A549 (cell line): ENCODE measurements around the gene IFNLR1. TPM values are rescaled to one million over a fixed set of nuclear protein-coding genes. Genes with fewer than 3 reads are reported as not detected.

Source experiments
- ATAC-seq, 2 experiments: fragments of 200-7000 bp in 1 of 2; fragments of >200 bp in 1 of 2; cut with Nextera tagmentation in 1 of 2; cut with Tn5 transposase in 1 of 2; 3 replicates each; pipeline versions ENCODE4 v1.8.0 to v1.9.1; 2018 to 2020; ENCODE audit warnings: mild to moderate bottlenecking in 1 of 2, moderate library complexity in 1 of 2
- CTCF ChIA-PET: fragments of 300-600 bp; sonication (Branson Sonifier 250); formaldehyde crosslinking; extraction: SDS; loops from one replicate; lab custom pipeline; 2021; ENCODE audit warnings: antibody characterized with exemption, inconsistent platforms; lab: Yijun Ruan, JAX
- POLR2A ChIA-PET: fragments of 350-600 bp; formaldehyde crosslinking; extraction: SDS; loops from one replicate; lab custom pipeline; 2021; ENCODE audit warnings: antibody characterized with exemption, inconsistent platforms; lab: Yijun Ruan, JAX
- DNase-seq, 2 experiments: peaks; one replicate each; pipeline versions ENCODE4 v3.0.0 to v3.0.0-alpha.2; 2011 to 2016; ENCODE audit warnings: low read depth in 1 of 2, low spot score in 1 of 2
- FAIRE-seq: peaks from 2 replicates; lab custom pipeline; 2011; peaks lifted over from hg19 to GRCh38; lab: Jason Lieb, UNC
- H3K27ac ChIP-seq, 2 experiments: fragments of >200 bp; sonication (Bioruptor Twin); formaldehyde crosslinking; 3 replicates each; pipeline ENCODE4 v1.5.1; 2016 to 2017
- H3K4me1 ChIP-seq: fragments of >200 bp; sonication (Bioruptor Twin); formaldehyde crosslinking; 3 replicates; pipeline ENCODE4 v1.6.1; 2016
- H3K4me2 ChIP-seq: fragments of >200 bp; sonication (Bioruptor Twin); formaldehyde crosslinking; 3 replicates; pipeline ENCODE4 v1.6.1; 2016
- H3K4me3 ChIP-seq: fragments of >200 bp; sonication (Bioruptor Twin); formaldehyde crosslinking; 3 replicates; pipeline ENCODE4 v1.5.1; 2016
- H3K9me3 ChIP-seq: fragments of >200 bp; sonication (Bioruptor Twin); formaldehyde crosslinking; 3 replicates; pipeline ENCODE4 v1.6.1; 2016
- ATOH8 ChIP-seq: fragments of 250-450 bp; sonication (Bioruptor Pico); IDR thresholded peaks from 2 replicates; pipeline ENCODE4 v1.5.0; 2020; ENCODE audit warnings: low read depth, mild to moderate bottlenecking, moderate library complexity
- BHLHE40 ChIP-seq: IDR thresholded peaks from 2 replicates; pipeline ENCODE4 v1.6.1; 2012; ENCODE audit warnings: low read depth, low read length, inconsistent platforms
- CBX2 ChIP-seq: fragments of 200-600 bp; sonication (generic); IDR thresholded peaks from 2 replicates; pipeline ENCODE4 v1.6.1; 2016; ENCODE audit warnings: low read depth, mild to moderate bottlenecking, borderline replicate concordance
- CBX8 ChIP-seq: fragments of 200-600 bp; sonication (generic); IDR thresholded peaks from 2 replicates; pipeline ENCODE4 v1.6.1; 2016
- CHD4 ChIP-seq: fragments of 200-600 bp; sonication (generic); IDR thresholded peaks from 2 replicates; pipeline ENCODE4 v1.6.1; 2016; ENCODE audit warnings: antibody characterized with exemption, mild to moderate bottlenecking, borderline replicate concordance
- EP300 ChIP-seq, 2 experiments: fragments of >200 bp; sonication (Bioruptor Twin); formaldehyde crosslinking; IDR thresholded peaks; 2 replicates in 1 of 2; 3 replicates in 1 of 2; pipeline ENCODE4 v1.6.1; 2016 to 2017
- FOSB ChIP-seq: fragments of 250-450 bp; sonication (Bioruptor Pico); IDR thresholded peaks from 2 replicates; pipeline ENCODE4 v1.5.0; 2020; ENCODE audit warnings: mild to moderate bottlenecking, moderate library complexity
- FOXS1 ChIP-seq: fragments of 250-450 bp; sonication (Bioruptor Pico); IDR thresholded peaks from 2 replicates; pipeline ENCODE4 v1.5.0; 2020; ENCODE audit warnings: mild to moderate bottlenecking, moderate library complexity
- HEYL ChIP-seq: fragments of 250-450 bp; sonication (Bioruptor Pico); IDR thresholded peaks from 2 replicates; pipeline ENCODE4 v1.8.0; 2021; ENCODE audit warnings: mild to moderate bottlenecking, moderate library complexity
- HOXA7 ChIP-seq: fragments of 250-450 bp; sonication (Bioruptor Pico); IDR thresholded peaks from 2 replicates; pipeline ENCODE4 v1.5.0; 2020; ENCODE audit warnings: mild to moderate bottlenecking, moderate library complexity
- HOXB13 ChIP-seq: fragments of 250-450 bp; sonication (Bioruptor Pico); IDR thresholded peaks from 2 replicates; pipeline ENCODE4 v1.5.0; 2020; ENCODE audit warnings: low read depth, mild to moderate bottlenecking, moderate library complexity
- HOXB5 ChIP-seq: fragments of 250-450 bp; sonication (Bioruptor Pico); IDR thresholded peaks from 2 replicates; pipeline ENCODE4 v1.5.0; 2020; ENCODE audit warnings: mild to moderate bottlenecking, moderate library complexity
- JUN ChIP-seq, 2 experiments: fragments of >200 bp; sonication (Bioruptor Twin); formaldehyde crosslinking; IDR thresholded peaks; 2 replicates in 1 of 2; 3 replicates in 1 of 2; pipeline ENCODE4 v1.6.1; 2016 to 2017
- KDM5A ChIP-seq: fragments of 200-600 bp; sonication (generic); IDR thresholded peaks from 2 replicates; pipeline ENCODE4 v1.6.1; 2016; ENCODE audit warnings: antibody characterized with exemption, mild to moderate bottlenecking
- MAFK ChIP-seq: fragments of 450-650 bp; IDR thresholded peaks from 2 replicates; pipeline ENCODE4 v1.6.1; 2014; ENCODE audit not compliant: partially characterized antibody
- MAZ ChIP-seq: fragments of 150-350 bp; IDR thresholded peaks from 2 replicates; pipeline ENCODE4 v1.6.1; 2014; ENCODE audit warnings: antibody characterized with exemption, low read depth, low read length, borderline replicate concordance
- MYC ChIP-seq: IDR thresholded peaks from 2 replicates; pipeline ENCODE4 v1.6.1; 2012; ENCODE audit warnings: mild to moderate bottlenecking, inconsistent platforms, low read length, improper control_type of control experiment, borderline replicate concordance
- NFE2L2 ChIP-seq: fragments of 150-350 bp; conservative IDR thresholded peaks from 2 replicates; pipeline ENCODE4 v1.6.1; 2014; ENCODE audit warnings: low read length
- NPAS2 ChIP-seq: fragments of 250-450 bp; sonication (Bioruptor Pico); IDR thresholded peaks from 2 replicates; pipeline ENCODE4 v1.8.0; 2022; ENCODE audit warnings: mild to moderate bottlenecking, moderate library complexity, borderline replicate concordance
- NR3C1 ChIP-seq: fragments of >200 bp; sonication (Bioruptor Twin); formaldehyde crosslinking; IDR thresholded peaks from 3 replicates; pipeline ENCODE4 v1.6.1; 2017
- POLR2A ChIP-seq: IDR thresholded peaks from 2 replicates; pipeline ENCODE4 v1.6.1; 2012; ENCODE audit warnings: mild to moderate bottlenecking, low read length
- POLR2AphosphoS2 ChIP-seq: conservative IDR thresholded peaks from 2 replicates; pipeline ENCODE4 v1.6.1; 2012; ENCODE audit warnings: low read length, improper control_type of control experiment, inconsistent platforms
- RFX5 ChIP-seq: fragments of 450-650 bp; IDR thresholded peaks from 2 replicates; pipeline ENCODE4 v1.7.1; 2014; ENCODE audit warnings: antibody characterized with exemption, mild to moderate bottlenecking, moderate library complexity
- RNF2 ChIP-seq: fragments of 200-600 bp; sonication (generic); IDR thresholded peaks from 2 replicates; pipeline ENCODE4 v1.6.1; 2016; ENCODE audit warnings: low read depth, mild to moderate bottlenecking, antibody characterized with exemption, moderate library complexity, borderline replicate concordance
- SMC3 ChIP-seq: fragments of >200 bp; sonication (Bioruptor Twin); formaldehyde crosslinking; IDR thresholded peaks from 3 replicates; pipeline ENCODE4 v1.6.1; 2018; ENCODE audit warnings: inconsistent platforms
- ZC3H11A ChIP-seq: fragments of 450-650 bp; IDR thresholded peaks from 2 replicates; pipeline ENCODE4 v1.6.1; 2014; ENCODE audit warnings: antibody characterized with exemption, mild to moderate bottlenecking
- ZNF302 ChIP-seq: fragments of 250-450 bp; sonication (Bioruptor Pico); IDR thresholded peaks from 2 replicates; pipeline ENCODE4 v1.9.0; 2021; ENCODE audit warnings: inconsistent platforms, mild to moderate bottlenecking, moderate library complexity
- ZSCAN20 ChIP-seq: fragments of 250-450 bp; sonication (Bioruptor Pico); IDR thresholded peaks from 2 replicates; pipeline ENCODE4 v1.8.0; 2022; ENCODE audit warnings: mild to moderate bottlenecking, moderate library complexity
- WGBS: methylation state at CpG from one replicate; pipeline ENCODE4 v1.1.6; 2017; ENCODE audit errors: missing lambda C conversion rate; 5-methylcytosine and 5-hydroxymethylcytosine counted together
- polyA plus RNA-seq, 4 experiments: library from polyadenylated mRNA; depleted of rRNA in 3 of 4; stranded (reverse); fragments of >200 nt; fragmentation: RNase III in 1 of 4; extraction: RNeasy Plus Mini Kit Qiagen cat#74134 plus additional on column Dnase treatment in 1 of 4; gene quantifications; 2 replicates in 3 of 4; 3 replicates in 1 of 4; pipeline ENCODE4 v1.2.3, GENCODE V29; 2011 to 2017
- TF ChIP-seq, protein P1 (sequence below): fragments of 450-650 bp; IDR thresholded peaks from 2 replicates; pipeline ENCODE4 v1.6.1; 2014; ENCODE audit warnings: antibody characterized with exemption
- TF ChIP-seq, protein P2 (sequence below): fragments of 200-600 bp; sonication (generic); IDR thresholded peaks from 2 replicates; pipeline ENCODE4 v1.6.1; 2016; ENCODE audit warnings: antibody characterized with exemption, mild to moderate bottlenecking, moderate library complexity

The IFNLR1 gene
- polyA plus RNA-seq, 2 of the 4 experiments (the other 2 are of a cell fraction) = 0.84 to 1.3 TPM

- POLR2A ChIA-PET = no interaction called here
- CTCF ChIA-PET = interaction anchor here (0.6 to 2.3 kb wide), 5 partner anchors 16 to 809 kb away, joined by 3 to 8 read pairs (median 4); no protein-coding TSS in a partner anchor
- Histone ChIP-seq H3K27ac (no peak overlapping the region), H3K9me3 (peaks cover 8% of the 10 kb centered on the region; the same call in 2 of the 3 replicates), H3K4me3 (no peak overlapping the region), H3K4me2 (no peak overlapping the region), H3K4me1 (no peaks in the 10 kb centered on the region)
- TF ChIP-seq NFE2L2 (no peak), CHD4 (no peak), RNF2 (no peak), POLR2A (no peak), EP300 (IDR thresholded peaks at IDR 0.05) (no peak), ZNF302 (CRISPR knock-in tag) (no peak), NPAS2 (no peak), ZSCAN20 (CRISPR knock-in tag) (no peak), MAFK (no peak), RFX5 (no peak), MAZ (no peak), CBX8 (no peak), ZC3H11A (no peak), HOXB5 (CRISPR knock-in tag) (no peak)
- TF ChIP-seq, protein P1, sequence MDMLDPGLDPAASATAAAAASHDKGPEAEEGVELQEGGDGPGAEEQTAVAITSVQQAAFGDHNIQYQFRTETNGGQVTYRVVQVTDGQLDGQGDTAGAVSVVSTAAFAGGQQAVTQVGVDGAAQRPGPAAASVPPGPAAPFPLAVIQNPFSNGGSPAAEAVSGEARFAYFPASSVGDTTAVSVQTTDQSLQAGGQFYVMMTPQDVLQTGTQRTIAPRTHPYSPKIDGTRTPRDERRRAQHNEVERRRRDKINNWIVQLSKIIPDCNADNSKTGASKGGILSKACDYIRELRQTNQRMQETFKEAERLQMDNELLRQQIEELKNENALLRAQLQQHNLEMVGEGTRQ = no peak
- no peak for ATAC-seq
- DNase-seq = no peak
- 70% methylated on average over 3 of the region's 3 CpGs for WGBS
- no peak for FAIRE-seq
Measured at GRCh38 chr1:24134376-24134775, 52.7 kb downstream of the IFNLR1 start.

- H3K4me2 ChIP-seq = no peak overlapping the region
- FAIRE-seq (no peak), ATAC-seq (no peak), DNase-seq (no peak)
- ChIA-PET POLR2A (no interaction called here), CTCF (interaction anchor here (0.7 to 2.3 kb wide), 6 partner anchors 8 to 324 kb away, joined by 3 to 8 read pairs (median 4); no protein-coding TSS in a partner anchor)
- WGBS = 70% methylated on average over 1 of the region's 1 CpG
- no peak overlapping the region for H3K27ac ChIP-seq
- peaks cover 8% of the 10 kb centered on the region; the same call in 2 of the 3 replicates for H3K9me3 ChIP-seq
- no peak for TF ChIP-seq HOXB13
- TF ChIP-seq, protein P2, sequence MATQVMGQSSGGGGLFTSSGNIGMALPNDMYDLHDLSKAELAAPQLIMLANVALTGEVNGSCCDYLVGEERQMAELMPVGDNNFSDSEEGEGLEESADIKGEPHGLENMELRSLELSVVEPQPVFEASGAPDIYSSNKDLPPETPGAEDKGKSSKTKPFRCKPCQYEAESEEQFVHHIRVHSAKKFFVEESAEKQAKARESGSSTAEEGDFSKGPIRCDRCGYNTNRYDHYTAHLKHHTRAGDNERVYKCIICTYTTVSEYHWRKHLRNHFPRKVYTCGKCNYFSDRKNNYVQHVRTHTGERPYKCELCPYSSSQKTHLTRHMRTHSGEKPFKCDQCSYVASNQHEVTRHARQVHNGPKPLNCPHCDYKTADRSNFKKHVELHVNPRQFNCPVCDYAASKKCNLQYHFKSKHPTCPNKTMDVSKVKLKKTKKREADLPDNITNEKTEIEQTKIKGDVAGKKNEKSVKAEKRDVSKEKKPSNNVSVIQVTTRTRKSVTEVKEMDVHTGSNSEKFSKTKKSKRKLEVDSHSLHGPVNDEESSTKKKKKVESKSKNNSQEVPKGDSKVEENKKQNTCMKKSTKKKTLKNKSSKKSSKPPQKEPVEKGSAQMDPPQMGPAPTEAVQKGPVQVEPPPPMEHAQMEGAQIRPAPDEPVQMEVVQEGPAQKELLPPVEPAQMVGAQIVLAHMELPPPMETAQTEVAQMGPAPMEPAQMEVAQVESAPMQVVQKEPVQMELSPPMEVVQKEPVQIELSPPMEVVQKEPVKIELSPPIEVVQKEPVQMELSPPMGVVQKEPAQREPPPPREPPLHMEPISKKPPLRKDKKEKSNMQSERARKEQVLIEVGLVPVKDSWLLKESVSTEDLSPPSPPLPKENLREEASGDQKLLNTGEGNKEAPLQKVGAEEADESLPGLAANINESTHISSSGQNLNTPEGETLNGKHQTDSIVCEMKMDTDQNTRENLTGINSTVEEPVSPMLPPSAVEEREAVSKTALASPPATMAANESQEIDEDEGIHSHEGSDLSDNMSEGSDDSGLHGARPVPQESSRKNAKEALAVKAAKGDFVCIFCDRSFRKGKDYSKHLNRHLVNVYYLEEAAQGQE = no peak
- no peak for TF ChIP-seq HEYL (CRISPR knock-in tag)
- no peak for TF ChIP-seq RNF2
- TF ChIP-seq ATOH8 (CRISPR knock-in tag) = no peak
- TF ChIP-seq HOXA7 = no peak
- no peak for TF ChIP-seq SMC3
- no peak for TF ChIP-seq NR3C1
- TF ChIP-seq ZC3H11A = no peak
- TF ChIP-seq MYC = no peak
- TF ChIP-seq JUN (IDR thresholded peaks at IDR 0.05) = no peak
- no peak for TF ChIP-seq FOSB (CRISPR knock-in tag)
- TF ChIP-seq KDM5A = no peak
- no peak for TF ChIP-seq FOXS1 (CRISPR knock-in tag)
- no peak for TF ChIP-seq POLR2AphosphoS2
- no peak for TF ChIP-seq NFE2L2
- TF ChIP-seq BHLHE40 = no peak
- no peak for TF ChIP-seq HOXB5 (CRISPR knock-in tag)
- TF ChIP-seq CBX2 = no peak
- no peaks in the 10 kb centered on the region for H3K4me1 ChIP-seq
- H3K4me3 ChIP-seq = no peak overlapping the region
Measured at GRCh38 chr1:24133819-24134218, 53.3 kb downstream of the IFNLR1 start.
